ENCODE data around the gene VARS1. TPM values are rescaled to one million over a fixed set of nuclear protein-coding genes. Genes with fewer than 3 reads are reported as not detected.
"Not testable (repeated sequence)": the region's sequence is repeated elsewhere in the genome, so short reads cannot be mapped to it uniquely, and the experiment has no call there.

VARS1 gene
- total and polyA plus RNA-seq, 2 experiments from 2014 or later: 71.2 to 137 TPM

DNA sequence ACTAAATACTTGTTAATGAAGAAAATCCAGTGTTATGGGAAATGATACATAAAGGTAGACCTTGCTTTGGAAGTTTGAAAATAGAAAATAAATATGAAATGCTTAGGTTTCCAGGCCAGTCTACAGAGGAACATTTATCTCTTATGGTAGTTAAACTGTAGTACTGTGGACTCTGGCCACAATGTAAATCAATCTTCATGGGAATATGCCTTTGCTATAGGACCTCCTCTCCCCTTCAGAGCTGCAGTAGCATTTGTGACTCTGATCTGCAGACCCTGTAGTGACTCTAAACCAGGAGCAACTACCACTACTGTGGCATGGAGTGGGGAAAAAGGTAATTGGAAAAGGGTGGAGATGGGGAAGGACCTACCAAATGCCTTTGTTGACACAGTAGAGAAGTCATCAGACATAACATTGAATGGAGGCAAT is 24.3 kb upstream of the VARS1 start (continued):
- TF ChIP-seq, protein P1, sequence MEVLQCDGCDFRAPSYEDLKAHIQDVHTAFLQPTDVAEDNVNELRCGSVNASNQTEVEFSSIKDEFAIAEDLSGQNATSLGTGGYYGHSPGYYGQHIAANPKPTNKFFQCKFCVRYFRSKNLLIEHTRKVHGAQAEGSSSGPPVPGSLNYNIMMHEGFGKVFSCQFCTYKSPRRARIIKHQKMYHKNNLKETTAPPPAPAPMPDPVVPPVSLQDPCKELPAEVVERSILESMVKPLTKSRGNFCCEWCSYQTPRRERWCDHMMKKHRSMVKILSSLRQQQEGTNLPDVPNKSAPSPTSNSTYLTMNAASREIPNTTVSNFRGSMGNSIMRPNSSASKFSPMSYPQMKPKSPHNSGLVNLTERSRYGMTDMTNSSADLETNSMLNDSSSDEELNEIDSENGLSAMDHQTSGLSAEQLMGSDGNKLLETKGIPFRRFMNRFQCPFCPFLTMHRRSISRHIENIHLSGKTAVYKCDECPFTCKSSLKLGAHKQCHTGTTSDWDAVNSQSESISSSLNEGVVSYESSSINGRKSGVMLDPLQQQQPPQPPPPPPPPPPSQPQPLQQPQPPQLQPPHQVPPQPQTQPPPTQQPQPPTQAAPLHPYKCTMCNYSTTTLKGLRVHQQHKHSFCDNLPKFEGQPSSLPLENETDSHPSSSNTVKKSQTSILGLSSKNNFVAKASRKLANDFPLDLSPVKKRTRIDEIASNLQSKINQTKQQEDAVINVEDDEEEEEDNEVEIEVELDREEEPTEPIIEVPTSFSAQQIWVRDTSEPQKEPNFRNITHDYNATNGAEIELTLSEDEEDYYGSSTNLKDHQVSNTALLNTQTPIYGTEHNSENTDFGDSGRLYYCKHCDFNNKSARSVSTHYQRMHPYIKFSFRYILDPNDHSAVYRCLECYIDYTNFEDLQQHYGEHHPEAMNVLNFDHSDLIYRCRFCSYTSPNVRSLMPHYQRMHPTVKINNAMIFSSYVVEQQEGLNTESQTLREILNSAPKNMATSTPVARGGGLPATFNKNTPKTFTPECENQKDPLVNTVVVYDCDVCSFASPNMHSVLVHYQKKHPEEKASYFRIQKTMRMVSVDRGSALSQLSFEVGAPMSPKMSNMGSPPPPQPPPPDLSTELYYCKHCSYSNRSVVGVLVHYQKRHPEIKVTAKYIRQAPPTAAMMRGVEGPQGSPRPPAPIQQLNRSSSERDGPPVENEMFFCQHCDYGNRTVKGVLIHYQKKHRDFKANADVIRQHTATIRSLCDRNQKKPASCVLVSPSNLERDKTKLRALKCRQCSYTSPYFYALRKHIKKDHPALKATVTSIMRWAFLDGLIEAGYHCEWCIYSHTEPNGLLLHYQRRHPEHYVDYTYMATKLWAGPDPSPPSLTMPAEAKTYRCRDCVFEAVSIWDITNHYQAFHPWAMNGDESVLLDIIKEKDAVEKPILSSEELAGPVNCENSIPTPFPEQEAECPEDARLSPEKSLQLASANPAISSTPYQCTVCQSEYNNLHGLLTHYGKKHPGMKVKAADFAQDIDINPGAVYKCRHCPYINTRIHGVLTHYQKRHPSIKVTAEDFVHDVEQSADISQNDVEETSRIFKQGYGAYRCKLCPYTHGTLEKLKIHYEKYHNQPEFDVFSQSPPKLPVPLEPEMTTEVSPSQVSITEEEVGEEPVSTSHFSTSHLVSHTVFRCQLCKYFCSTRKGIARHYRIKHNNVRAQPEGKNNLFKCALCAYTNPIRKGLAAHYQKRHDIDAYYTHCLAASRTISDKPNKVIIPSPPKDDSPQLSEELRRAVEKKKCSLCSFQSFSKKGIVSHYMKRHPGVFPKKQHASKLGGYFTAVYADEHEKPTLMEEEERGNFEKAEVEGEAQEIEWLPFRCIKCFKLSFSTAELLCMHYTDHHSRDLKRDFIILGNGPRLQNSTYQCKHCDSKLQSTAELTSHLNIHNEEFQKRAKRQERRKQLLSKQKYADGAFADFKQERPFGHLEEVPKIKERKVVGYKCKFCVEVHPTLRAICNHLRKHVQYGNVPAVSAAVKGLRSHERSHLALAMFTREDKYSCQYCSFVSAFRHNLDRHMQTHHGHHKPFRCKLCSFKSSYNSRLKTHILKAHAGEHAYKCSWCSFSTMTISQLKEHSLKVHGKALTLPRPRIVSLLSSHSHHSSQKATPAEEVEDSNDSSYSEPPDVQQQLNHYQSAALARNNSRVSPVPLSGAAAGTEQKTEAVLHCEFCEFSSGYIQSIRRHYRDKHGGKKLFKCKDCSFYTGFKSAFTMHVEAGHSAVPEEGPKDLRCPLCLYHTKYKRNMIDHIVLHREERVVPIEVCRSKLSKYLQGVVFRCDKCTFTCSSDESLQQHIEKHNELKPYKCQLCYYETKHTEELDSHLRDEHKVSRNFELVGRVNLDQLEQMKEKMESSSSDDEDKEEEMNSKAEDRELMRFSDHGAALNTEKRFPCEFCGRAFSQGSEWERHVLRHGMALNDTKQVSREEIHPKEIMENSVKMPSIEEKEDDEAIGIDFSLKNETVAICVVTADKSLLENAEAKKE (CRISPR knock-in tag; IDR thresholded peaks at IDR 0.05): no peak

DNA sequence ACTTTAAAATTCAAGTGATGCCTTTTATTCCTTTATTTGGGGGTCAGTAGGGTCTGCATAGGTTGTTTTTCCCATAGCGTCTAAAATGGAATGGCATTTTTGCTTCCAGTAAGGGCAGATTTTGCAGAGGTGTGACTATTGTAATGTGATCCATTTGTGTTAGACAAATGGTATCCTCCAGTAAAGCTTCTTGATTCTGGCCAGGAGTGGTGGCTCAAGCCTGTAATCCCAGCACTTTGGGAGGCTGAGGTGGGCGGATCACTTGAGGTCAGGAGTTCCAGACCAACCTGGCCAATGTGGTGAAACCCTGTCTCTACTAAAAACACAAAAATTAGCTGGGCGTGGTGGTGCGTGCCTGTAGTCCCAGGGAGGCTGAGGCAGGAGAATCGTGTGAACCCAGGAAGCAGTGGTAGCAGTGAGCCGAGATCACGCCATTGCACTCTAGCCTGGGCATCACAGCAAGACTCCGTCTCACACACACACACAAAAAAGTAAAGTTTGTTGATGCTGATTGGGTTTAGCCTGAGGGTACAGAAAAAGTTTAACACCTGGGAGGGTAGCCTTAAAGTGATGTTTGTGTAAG is 22.5 kb upstream of the VARS1 start:
- not testable (repeated sequence) for H3K36me3 Mint-ChIP-seq (ENCODE audit: low read depth); H2AFZ ChIP-seq

DNA sequence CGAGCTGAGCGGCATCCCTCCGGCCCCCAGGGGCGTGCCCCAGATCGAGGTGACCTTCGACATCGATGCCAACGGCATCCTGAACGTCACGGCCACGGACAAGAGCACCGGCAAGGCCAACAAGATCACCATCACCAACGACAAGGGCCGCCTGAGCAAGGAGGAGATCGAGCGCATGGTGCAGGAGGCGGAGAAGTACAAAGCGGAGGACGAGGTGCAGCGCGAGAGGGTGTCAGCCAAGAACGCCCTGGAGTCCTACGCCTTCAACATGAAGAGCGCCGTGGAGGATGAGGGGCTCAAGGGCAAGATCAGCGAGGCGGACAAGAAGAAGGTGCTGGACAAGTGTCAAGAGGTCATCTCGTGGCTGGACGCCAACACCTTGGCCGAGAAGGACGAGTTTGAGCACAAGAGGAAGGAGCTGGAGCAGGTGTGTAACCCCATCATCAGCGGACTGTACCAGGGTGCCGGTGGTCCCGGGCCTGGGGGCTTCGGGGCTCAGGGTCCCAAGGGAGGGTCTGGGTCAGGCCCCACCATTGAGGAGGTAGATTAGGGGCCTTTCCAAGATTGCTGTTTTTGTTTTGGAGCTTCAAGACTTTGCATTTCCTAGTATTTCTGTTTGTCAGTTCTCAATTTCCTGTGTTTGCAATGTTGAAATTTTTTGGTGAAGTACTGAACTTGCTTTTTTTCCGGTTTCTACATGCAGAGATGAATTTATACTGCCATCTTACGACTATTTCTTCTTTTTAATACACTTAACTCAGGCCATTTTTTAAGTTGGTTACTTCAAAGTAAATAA is 21.8 kb upstream of the VARS1 start:
- H3K4me2 ChIP-seq: peak overlapping the region; percentile 74
- peaks cover 17% of the 10 kb centered on the region for H3K79me2 ChIP-seq (replicated peaks; ENCODE audit: insufficient read depth)
- not testable (repeated sequence) for H4K20me1 ChIP-seq (replicated peaks; ENCODE audit: insufficient read depth); H3K9me2 ChIP-seq (ENCODE audit: insufficient read depth); H2AFZ ChIP-seq; H3K36me3 Mint-ChIP-seq (ENCODE audit: low read depth); H3K27ac ChIP-seq (ENCODE audit: low read depth); H3K27ac Mint-ChIP-seq; H3K27me3 ChIP-seq (ENCODE audit: insufficient read depth); DNase-seq (ENCODE audit: low spot score); H3K36me3 ChIP-seq (ENCODE audit: insufficient read depth); H3K9me3 Mint-ChIP-seq; ATAC-seq
- H3K4me1 ChIP-seq (ENCODE audit: insufficient read depth): peaks cover 32% of the 10 kb centered on the region
- H3K4me3 ChIP-seq: peak overlapping the region; percentile 47
- H3F3A ChIP-seq (replicated peaks; ENCODE audit: low read depth): peaks cover 14% of the 10 kb centered on the region
- peaks cover 33% of the 10 kb centered on the region for H3K27me3 Mint-ChIP-seq (ENCODE audit: insufficient read depth, low read depth, poor library complexity)
- H3K4me1 Mint-ChIP-seq: peaks cover 25% of the 10 kb centered on the region
- H3K4me3 Mint-ChIP-seq: peak overlapping the region; percentile 65

More for the DNA sequence above, 22.5 kb upstream of the VARS1 start:
- Histone ChIP-seq H3K4me1 (ENCODE audit: insufficient read depth) (peaks cover 39% of the 10 kb centered on the region), H3K4me2 (peak overlapping the region; percentile 74), H3F3A (replicated peaks; ENCODE audit: low read depth) (peaks cover 18% of the 10 kb centered on the region), H3K4me3 (peak overlapping the region; percentile 47), H3K79me2 (replicated peaks; ENCODE audit: insufficient read depth) (peaks cover 19% of the 10 kb centered on the region)
- not testable (repeated sequence) for H3K27ac Mint-ChIP-seq; DNase-seq (ENCODE audit: low spot score); H3K9me2 ChIP-seq (ENCODE audit: insufficient read depth); H3K9me3 Mint-ChIP-seq; H4K20me1 ChIP-seq (replicated peaks; ENCODE audit: insufficient read depth); H3K27me3 ChIP-seq (ENCODE audit: insufficient read depth); ATAC-seq; H3K36me3 ChIP-seq (ENCODE audit: insufficient read depth); H3K27ac ChIP-seq (ENCODE audit: low read depth)
- H3K4me3 Mint-ChIP-seq: peak overlapping the region; percentile 65
- peaks cover 33% of the 10 kb centered on the region for H3K27me3 Mint-ChIP-seq (ENCODE audit: insufficient read depth, low read depth, poor library complexity)
- H3K4me1 Mint-ChIP-seq: peaks cover 31% of the 10 kb centered on the region

All from GM23338 (cell line).